ENCODE measurements around the gene APOA1.

- TF ChIP-seq CTCF (IDR thresholded peaks at IDR 0.05) (no peak), EP300 (IDR thresholded peaks at IDR 0.05) (no peak), POLR2A (IDR thresholded peaks at IDR 0.05) (no peak), POLR2AphosphoS5 (IDR thresholded peaks at IDR 0.05) (no peak)
These were observed 32.2 kb upstream of the APOA1 start for GRCh38 chr11:116869610-116870009.
